ENCODE measurements around the gene YPEL1. TPM values are rescaled to one million over a fixed set of nuclear protein-coding genes. Genes with fewer than 3 reads are reported as not detected.

YPEL1 gene
- total and polyA plus RNA-seq, 8 donors, result 2.0 to 7.2 (median 2.7) TPM

GRCh38 chr22:21691816-21692215 is 43.8 kb downstream of the YPEL1 start:
- no peak overlapping the region for H3K27ac ChIP-seq
- H3K4me1 ChIP-seq, result peaks cover under 1 to 10% (median 5%) of the 10 kb centered on the region in 3 donors
- ATAC-seq (no peak), DNase-seq (no peak), FAIRE-seq (no peak)
- no peaks in the 10 kb centered on the region for H3K27me3 ChIP-seq
- TF ChIP-seq CTCF (IDR thresholded peaks at IDR 0.05), result no peak
- whole genome bisulfite sequencing, 2 donors, result 87 to 92% methylated on average over 13 to 16 of the region's 16 CpGs
- H3K4me3 ChIP-seq, result no peak overlapping the region
- peaks cover 5 to 51% (median 26%) of the 10 kb centered on the region in 3 donors for H3K36me3 ChIP-seq
- no peaks in the 10 kb centered on the region for H3K9me3 ChIP-seq
- intact Hi-C loops (cut with DNase I), result no loop called here

GRCh38 chr22:21690401-21690801 is 45.2 kb downstream of the YPEL1 start:
- FAIRE-seq (no peak), DNase-seq (no peak), ATAC-seq (no peak)
- no peaks in the 10 kb centered on the region for H3K27me3 ChIP-seq
- H3K27ac ChIP-seq, result no peak overlapping the region
- H3K9me3 ChIP-seq, result no peaks in the 10 kb centered on the region
- H3K4me1 ChIP-seq, result peaks cover 10 to 17% (median 12%) of the 10 kb centered on the region in 3 donors
- H3K4me3 ChIP-seq, result no peak overlapping the region
- 36 to 51% methylated on average over 5 of the region's 5 CpGs for WGBS, 2 donors
- no peak for TF ChIP-seq CTCF (IDR thresholded peaks at IDR 0.05)
- H3K36me3 ChIP-seq, result peaks cover 5 to 40% (median 26%) of the 10 kb centered on the region in 3 donors
- intact Hi-C loops (cut with DNase I), result no loop called here

- ATAC-seq (no peak), FAIRE-seq (no peak), DNase-seq (no peak)
- WGBS, 2 donors, result 92 to 93% methylated on average over 20 of the region's 20 CpGs
- intact Hi-C loops (cut with DNase I), result no loop called here
- H3K36me3 ChIP-seq, result peaks cover 4 to 24% (median 16%) of the 10 kb centered on the region in 3 donors
- no peak overlapping the region for H3K27ac ChIP-seq
- H3K4me3 ChIP-seq, result no peak overlapping the region
- no peaks in the 10 kb centered on the region for H3K9me3 ChIP-seq
- peaks cover 11 to 19% (median 13%) of the 10 kb centered on the region in 3 donors for H3K4me1 ChIP-seq
- no peaks in the 10 kb centered on the region for H3K27me3 ChIP-seq
- TF ChIP-seq CTCF (IDR thresholded peaks at IDR 0.05), result no peak
Observed at GRCh38 chr22:21688706-21689381, 46.8 kb downstream of the YPEL1 start.

- Histone ChIP-seq H3K27ac (peak overlapping the region in 1 of 4 donors; percentile 75), H3K4me3 (no peak overlapping the region), H3K27me3 (no peaks in the 10 kb centered on the region), H3K9me3 (no peaks in the 10 kb centered on the region), H3K4me1 (peaks cover 16 to 22% (median 18%) of the 10 kb centered on the region in 3 donors), H3K36me3 (peaks cover 0 to 19% (median 11%) of the 10 kb centered on the region in 3 donors)
- ATAC-seq (no peak), DNase-seq (no peak), FAIRE-seq (no peak)
- 88 to 91% methylated on average over 6 of the region's 6 CpGs for WGBS, 2 donors
- intact Hi-C loops (cut with DNase I), result no loop called here
- no peak for TF ChIP-seq CTCF (IDR thresholded peaks at IDR 0.05)
Observed at GRCh38 chr22:21688341-21688705, 47.3 kb downstream of the YPEL1 start.

- intact Hi-C loops (cut with DNase I), result no loop called here
- no peak for TF ChIP-seq CTCF (IDR thresholded peaks at IDR 0.05)
- FAIRE-seq, result no peak
- no peak for ATAC-seq
- Histone ChIP-seq H3K9me3 (no peaks in the 10 kb centered on the region), H3K4me3 (no peak overlapping the region), H3K36me3 (peaks cover 0 to 15% (median 8%) of the 10 kb centered on the region in 3 donors), H3K4me1 (peaks cover 22 to 25% (median 23%) of the 10 kb centered on the region in 3 donors), H3K27me3 (no peaks in the 10 kb centered on the region), H3K27ac (peak overlapping the region; percentile 67 to 84 (median 74))
- DNase-seq, result peak in 1 of 6 donors; percentile 54
- 84 to 89% methylated on average over 11 of the region's 11 CpGs for WGBS, 2 donors
Observed at GRCh38 chr22:21687685-21688259, 47.8 kb downstream of the YPEL1 start.
